Epithelial cell of proximal tubule (primary cell): ENCODE measurements around the gene CA12. TPM values are rescaled to one million over a fixed set of nuclear protein-coding genes. Genes with fewer than 3 reads are reported as not detected.

ENCODE experiments used
- DNase-seq: peaks from one replicate; pipeline ENCODE4 v3.0.0-alpha.2; 2011; ENCODE audit warnings: low read depth
- H3K4me3 ChIP-seq: 2 replicates; pipeline ENCODE4 v1.5.1; 2011; ENCODE audit warnings: low read depth, mild to moderate bottlenecking, low read length
- CTCF ChIP-seq: conservative IDR thresholded peaks from 2 replicates; pipeline ENCODE4 v1.5.1; 2012; ENCODE audit warnings: low read depth, mild to moderate bottlenecking, low read length
- total RNA-seq: library from RNA; depleted of rRNA; stranded (reverse); fragments of >200 nt; gene quantifications from 2 replicates; pipeline ENCODE4 v1.2.3, GENCODE V29; 2015

CA12 gene
- total RNA-seq, 1 donor from 2014 or later = 19.7 TPM

- no peak overlapping the region for H3K4me3 ChIP-seq
- TF ChIP-seq CTCF = no peak
- DNase-seq = no peak
Observed at GRCh38 chr15:63358241-63359029, 23.2 kb downstream of the CA12 start.

- TF ChIP-seq CTCF = no peak
- no peak for DNase-seq
- no peak overlapping the region for H3K4me3 ChIP-seq
Observed at GRCh38 chr15:63357731-63358130, 23.9 kb downstream of the CA12 start.

GRCh38 chr15:63357061-63357460 is 24.6 kb downstream of the CA12 start:
- no peak for TF ChIP-seq CTCF
- no peak overlapping the region for H3K4me3 ChIP-seq
- DNase-seq = no peak

GRCh38 chr15:63354821-63355650 is 26.6 kb downstream of the CA12 start:
- no peak overlapping the region for H3K4me3 ChIP-seq
- no peak for TF ChIP-seq CTCF
- no peak for DNase-seq

- DNase-seq = no peak
- TF ChIP-seq CTCF = no peak
Observed at GRCh38 chr15:63353887-63354286, 27.8 kb downstream of the CA12 start.

GRCh38 chr15:63353261-63353660 is 28.4 kb downstream of the CA12 start:
- H3K4me3 ChIP-seq = no peak overlapping the region
- no peak for TF ChIP-seq CTCF

More at GRCh38 chr15:63353887-63354286, 27.8 kb downstream of the CA12 start:
- H3K4me3 ChIP-seq = no peak overlapping the region

More at GRCh38 chr15:63353261-63353660, 28.4 kb downstream of the CA12 start:
- no peak for DNase-seq
